DMS 273 (cell line): ENCODE results near the gene PANK2.
"Not testable (repeated sequence)": the region's sequence is repeated elsewhere in the genome, so short reads cannot be mapped to it uniquely, and the experiment has no call there.

Experiments used
- DNase-seq: peaks from one replicate; lab custom pipeline; 2025; ENCODE audit not compliant: unreplicated experiment; lab: John Stamatoyannopoulos, UW

PANK2 gene

DNA sequence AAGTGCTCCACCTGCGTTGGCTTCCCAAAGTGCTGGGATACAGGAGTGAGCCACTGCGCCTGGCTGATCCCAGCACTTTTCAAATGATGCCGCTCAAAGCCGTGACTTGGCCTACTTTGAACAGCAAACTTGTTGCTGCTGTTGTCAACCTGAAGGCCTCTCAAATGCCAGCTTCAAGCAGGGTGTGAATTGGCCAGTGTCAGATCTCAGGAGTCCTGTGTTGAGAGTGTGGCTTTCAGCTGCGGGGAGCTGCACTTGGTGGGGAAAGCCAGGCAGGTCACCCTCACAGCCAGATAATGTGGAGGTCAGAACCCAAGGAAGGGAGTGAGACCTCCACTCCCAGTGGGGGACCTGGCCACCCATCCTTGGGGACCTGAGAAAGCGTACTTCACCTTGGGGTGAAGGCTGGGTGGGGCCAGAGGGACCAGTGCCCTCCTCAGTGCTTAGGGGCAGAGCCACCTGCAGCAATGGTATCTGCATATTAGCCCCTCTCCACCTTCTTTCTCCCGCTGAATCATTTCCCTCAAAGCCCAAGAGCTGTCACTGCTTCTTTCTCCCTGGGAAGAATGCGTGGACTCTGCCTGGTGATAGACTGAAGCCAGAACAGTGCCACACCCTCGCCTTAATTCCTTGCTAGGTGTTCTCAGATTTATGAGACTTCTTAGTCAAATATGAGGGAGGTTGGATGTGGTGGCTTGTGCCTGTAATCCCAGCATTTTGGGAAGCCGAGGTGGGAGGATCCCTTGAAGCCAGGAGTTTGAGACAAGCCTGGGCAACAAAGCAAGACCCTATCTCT lies 19.1 kb upstream of the PANK2 start:
- no peak for DNase-seq

DNA sequence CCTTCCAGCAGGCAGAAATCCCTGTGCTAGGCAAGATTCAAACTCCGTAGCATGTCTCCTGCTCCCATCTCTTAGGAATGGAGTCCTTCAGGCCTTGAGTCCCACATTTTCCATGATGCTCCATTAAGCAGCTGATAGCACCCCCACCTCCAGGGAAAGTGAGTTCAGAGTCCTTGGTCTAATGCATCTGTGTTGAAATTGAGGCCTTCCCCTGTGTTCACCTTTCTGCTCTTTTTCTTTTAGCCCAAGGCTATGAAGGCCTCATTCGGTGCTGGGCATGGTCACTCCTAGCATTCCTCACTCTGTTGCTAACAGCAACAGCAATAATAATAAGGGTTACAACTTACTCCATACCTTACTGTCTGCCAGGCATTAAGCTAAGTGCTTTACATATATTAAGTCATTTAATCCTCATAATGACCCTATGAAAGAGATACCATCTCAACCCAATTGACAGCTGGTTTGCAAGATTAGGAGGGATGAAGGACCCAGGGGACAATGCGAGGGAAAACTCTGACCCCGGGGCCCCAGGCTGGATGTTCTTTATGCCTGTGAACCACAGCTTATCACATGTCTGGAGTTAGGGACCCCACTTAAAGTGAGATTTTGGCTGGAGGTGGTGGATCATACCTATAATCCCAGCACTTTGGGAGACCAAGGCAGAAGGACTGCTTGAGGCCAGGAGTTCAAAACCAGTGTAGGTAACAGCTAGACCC lies 17.5 kb upstream of the PANK2 start:
- peak; percentile 43 for DNase-seq

DNA sequence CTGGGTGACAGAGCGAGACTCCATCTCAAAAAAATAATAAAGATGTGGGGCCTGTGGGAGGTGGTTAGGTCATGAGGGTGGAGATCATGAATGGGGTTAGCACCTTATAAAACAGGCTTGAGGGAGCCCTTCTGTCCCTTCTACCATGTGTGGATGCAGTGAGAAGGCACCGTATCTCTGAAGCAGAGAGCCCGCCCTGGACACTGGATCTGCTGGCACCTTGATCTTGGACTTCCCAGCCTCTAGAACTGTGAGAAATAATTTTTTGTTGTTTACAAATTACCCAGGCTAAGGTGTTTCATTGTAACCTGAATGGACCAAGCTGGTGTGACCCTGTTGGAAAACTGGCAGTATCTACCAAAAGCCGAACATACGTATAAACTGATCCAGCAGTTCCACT lies 15.7 kb upstream of the PANK2 start:
- DNase-seq, result no peak

DNA sequence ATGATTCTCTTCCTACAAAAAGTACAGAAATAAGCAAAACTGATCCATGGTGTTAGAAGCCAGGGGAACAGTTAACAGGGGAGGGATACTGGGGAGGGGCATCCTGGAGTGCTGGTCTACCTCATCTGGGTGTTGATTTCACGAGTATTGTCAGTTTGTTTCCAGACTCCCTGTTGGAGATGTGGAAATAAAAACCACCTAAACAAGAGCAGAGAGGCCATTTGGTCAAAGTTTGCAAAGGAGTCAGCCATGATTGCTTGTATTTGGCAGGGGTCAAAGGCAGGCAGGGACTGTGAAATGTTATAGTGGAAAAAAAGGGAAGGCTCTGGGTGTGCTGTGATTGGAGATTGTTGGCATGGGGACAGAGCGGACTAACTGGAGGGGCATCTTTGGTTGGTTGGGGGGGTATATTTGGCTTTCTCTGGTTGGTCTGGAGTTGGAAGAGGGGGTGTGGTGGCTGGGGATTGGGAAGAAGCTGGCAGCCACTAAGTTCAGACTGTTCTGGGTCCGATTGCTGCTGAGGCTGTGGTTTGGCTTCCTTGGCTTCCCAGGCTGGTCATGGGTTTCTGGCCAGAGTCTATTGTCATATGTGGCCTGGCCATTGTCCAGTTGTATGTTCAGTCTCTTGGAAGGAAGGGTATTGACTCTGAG lies 14.9 kb upstream of the PANK2 start:
- DNase-seq, result peak; percentile 35

DNA sequence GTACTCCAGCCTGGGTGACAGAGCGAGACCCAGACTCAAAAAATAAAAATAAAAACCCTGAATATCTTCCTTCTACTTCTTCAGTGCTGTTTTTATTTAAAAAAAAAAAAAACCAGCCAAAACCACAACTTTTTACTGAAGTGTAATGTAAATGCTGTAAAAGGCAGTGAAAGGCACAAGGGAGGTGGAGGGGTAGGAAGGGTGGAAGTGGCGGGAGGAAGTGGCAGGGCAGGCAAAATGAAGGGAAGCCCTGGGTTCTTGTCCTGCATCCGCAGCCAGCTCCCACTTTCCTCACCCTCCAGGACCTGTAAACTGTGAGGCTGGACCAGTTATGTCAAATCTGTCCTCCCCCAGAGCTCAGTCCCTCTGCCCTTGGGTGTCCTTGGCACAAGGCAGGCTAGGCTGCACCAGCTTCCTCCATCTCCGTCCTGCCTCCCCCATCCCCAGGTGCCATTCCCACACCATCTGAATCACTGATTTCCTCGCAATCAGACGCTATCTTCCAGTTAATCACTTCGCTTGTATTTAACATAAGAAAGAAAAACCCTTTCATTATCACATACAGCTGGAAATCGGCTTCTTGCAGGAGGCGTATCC lies 13.7 kb upstream of the PANK2 start:
- no peak for DNase-seq

DNA sequence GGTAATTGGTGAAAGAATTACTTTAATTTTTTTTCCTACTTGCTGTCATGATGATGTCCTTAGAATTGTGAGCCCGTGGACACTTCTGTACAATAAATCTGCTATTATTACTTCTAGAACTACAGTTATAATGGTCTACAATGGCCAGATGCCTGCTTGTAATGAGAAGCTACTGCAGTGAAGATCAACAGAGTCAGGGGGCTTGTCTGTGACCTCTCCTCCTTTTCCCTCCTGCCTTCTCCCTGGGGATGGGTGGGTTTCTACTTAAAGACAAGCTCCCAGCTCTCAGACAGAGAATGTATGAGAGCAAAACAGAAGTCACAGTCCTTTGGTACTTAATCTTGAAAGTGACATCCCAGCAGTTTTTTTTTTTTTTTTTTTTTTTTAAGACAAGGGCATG lies 13.2 kb upstream of the PANK2 start:
- no peak for DNase-seq

DNA sequence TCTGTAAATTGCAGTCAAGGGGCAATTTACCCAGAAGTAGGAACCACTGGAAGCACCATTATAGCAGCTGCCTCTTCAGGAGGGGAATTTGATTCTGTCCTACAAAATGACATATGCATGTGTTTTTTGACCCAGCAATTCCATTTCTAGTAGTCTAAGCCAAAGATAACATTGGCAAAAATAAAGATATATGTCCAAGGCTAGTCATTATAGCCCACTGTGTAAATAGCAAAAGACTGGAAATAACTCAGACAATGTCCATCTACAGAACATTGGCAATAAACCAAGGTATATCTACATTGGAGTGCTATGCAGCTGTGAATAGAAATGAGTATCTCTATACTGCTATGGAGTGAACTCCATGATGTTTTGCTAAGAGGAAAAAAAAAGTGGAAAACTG lies 12.5 kb upstream of the PANK2 start:
- no peak for DNase-seq

DNA sequence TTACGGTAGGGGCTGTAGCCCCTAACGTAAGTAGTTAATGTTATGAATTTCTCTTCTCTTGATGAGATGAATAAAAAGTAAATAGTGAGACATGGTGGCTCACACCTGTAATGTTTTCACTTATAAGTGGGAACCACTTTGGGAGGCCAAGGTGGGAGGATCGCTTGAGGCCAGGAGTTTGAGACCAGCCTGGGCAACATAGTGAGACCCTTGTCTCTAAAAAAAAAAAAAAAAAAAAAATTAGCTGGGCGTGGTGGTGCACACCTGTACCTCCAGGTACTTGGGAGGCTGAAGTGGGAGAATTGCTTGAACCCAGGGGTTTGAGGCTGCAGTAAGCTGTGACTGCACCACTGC lies 10.3 kb upstream of the PANK2 start:
- not testable (repeated sequence) for DNase-seq

DNA sequence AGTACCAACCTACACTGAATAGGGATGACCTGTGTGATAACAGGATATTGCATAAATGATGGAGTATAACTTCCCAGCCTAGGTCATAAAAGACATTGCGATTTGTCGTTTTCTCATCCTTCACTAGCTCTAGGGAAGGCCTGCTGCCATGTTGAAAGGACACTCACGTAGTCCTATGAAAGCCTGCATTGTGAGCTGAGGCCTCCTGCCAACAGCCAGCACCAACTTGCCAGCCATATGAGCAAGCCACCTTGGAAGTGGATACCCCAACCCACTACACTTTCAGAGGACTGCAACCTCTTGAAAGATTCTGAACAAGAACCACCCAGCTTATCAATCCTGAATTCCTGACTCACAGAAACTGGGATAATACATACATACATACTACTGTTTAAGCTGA lies 3.5 kb upstream of the PANK2 start:
- DNase-seq, result no peak

DNA sequence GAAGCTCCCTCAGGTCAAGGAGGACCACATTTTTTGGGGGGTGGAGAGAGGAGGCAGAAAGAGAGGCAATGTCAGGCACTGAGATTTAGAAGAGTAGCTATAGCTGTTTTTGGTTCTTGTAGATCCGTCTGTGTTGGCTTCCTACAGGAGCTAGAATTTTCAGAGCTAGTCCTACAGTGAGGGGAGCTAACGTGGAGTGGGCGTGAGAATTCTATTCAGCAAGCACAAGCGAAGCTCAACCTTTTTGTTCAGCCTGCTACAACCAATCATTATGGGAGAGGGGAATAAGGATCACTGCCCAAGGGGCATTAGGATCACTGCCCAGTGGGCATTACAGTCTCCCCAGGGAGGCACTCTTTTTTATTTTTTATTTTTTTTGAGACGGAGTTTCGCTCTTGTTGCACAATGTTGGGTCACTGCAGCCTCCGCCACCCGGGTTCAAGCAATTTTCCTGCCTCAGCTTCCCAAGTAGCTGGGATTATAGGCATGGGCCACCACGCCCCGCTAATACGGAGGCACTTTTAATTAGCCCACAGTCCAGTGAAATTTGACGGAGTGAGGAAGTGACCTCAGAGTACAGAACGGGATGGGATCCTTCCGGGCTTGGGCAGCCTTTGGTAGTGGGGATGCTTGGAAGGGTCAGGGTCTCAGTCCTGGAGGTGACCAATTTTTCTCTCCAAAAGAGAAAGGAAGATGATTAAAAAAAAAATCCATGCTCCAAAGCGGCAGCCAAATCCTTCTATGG lies 1.1 kb upstream of the PANK2 start:
- DNase-seq, result peak; percentile 46

DNA sequence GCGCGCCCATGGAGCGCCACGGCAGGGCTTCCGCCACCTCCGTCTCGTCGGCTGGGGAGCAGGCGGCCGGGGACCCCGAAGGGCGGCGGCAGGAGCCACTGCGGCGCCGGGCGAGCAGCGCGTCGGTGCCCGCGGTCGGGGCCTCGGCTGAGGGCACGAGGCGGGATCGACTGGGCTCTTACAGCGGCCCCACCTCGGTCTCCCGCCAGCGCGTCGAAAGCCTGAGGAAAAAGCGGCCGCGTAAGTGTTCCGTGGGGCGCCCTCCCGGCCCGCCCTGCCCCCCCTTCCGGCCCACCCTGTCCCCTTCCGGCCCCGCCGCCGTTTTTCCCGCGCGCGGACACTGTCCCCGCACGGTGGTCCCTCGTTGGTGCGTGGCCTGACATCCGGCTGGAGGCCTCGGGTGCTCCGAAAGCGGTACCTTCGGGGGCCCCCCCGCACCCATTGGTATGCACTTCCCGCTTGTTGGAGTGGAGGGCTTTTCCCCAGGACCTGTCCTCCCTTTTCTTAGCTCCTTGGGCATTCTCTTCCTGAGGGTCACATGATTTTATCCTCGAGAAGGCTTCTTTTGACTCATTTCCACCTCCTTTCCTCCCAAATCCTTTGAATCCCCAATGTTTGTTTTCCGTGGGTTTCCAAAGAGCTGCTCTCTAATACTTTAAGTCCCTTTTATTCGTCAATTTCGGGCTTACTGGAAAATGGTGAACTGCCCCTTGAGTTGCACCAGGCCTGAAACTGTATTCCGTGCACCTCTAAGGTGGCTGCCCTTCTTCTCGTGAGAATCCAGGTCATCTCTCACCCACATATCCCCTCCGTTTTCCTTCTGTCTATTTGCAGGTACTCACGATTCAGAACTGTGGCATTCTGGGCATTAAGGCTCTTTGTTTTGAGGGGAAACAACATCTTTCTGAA lies 556 bp downstream of the PANK2 start:
- peak; percentile 60 for DNase-seq

DNA sequence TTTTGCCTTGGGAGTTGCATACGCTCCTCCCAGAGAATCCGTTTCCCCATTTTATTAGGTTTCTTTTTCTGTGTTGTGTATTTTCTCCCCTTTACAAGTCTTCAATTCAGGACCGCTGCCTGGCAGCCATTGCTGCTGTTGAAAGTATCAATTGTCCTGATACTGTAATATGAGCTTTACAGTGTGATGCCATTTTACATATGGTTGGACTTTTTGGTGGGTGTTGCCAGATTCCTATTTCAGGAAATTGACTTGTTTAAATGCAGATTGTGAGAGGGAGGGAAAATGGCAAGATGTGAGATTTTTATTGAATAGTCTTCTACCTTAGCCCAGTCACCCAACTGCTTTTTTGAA lies 1.2 kb downstream of the PANK2 start:
- peak; percentile 75 for DNase-seq

DNA sequence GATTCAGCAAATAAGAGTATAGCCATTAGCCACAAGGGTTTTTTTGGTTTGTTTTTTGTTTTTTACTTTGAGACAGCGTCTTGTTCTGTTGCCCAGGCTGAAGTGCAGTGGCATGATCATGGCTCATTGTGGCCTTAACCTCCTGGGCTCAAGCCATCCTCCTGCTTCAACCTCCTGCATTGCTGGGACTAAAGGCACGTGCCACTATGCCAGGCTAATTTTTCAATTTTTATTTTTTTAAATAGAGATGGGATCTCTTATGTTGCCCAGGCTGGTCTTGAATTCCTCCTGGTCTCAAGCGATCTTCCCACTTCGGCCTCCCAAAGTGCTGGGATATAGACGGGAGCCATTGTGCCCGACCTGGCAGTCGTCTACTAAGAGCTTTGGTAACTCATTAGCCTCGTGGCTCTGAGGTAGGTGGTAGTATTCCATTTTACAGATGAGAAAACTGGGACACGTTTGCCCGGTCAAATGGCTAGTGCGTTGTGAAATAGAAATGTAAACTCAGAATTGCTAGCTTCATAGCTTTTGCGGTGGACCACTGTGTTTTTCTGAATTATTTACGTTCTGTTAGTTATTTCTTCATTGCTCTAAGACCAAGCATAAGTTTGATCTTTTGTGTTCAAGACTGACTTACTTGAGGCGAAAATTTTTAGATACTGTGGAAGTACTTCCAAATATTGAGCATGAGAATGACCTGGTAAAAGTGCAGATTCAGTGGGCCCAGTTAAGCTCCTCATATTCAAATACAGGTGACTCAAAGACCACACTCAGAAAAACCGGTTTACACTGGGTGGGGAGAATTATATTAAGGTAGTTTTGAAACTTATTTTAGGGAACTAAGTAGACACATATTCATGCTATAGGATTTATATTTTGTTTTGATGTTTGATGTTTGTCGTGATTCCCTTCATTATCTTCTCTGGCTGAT lies 2.1 kb downstream of the PANK2 start:
- DNase-seq, result no peak

DNA sequence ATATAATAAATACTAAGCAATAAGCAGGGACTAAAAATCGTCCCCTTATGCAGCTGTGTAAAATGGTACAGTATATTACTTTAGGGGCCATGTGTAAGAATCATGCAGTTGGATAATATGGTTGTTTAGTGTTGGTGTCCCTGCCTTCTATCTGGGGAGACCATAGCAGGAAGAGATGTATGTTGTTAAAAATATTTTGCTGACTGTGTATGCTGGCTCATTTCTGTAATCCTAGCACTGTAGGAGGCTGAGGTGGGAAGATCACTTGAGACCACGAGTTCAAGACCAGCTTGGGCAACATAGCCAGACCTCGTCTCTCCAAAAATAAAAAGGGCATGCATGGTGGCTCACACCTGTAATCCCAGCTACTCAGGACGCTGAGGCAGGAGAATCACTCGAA lies 5.6 kb downstream of the PANK2 start:
- DNase-seq, result no peak

DNA sequence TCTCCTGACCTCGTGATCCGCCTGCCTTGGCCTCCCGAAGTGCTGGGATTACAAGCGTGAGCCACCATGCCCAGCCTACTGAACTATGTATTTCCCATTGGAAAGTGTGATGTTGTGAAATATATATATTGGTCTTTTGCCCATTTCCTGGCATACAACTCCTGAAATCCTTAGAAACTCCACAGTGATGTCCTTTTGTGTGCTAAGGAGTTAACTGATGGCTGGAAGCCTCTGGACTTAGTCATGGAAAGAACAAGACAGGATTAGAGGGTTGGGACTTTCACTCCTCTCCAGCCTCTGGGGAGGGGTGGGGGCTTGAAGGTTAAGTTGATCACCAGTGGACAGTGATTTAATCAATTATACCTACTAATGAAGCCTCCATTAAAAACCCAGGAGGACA lies 7.1 kb downstream of the PANK2 start:
- no peak for DNase-seq

DNA sequence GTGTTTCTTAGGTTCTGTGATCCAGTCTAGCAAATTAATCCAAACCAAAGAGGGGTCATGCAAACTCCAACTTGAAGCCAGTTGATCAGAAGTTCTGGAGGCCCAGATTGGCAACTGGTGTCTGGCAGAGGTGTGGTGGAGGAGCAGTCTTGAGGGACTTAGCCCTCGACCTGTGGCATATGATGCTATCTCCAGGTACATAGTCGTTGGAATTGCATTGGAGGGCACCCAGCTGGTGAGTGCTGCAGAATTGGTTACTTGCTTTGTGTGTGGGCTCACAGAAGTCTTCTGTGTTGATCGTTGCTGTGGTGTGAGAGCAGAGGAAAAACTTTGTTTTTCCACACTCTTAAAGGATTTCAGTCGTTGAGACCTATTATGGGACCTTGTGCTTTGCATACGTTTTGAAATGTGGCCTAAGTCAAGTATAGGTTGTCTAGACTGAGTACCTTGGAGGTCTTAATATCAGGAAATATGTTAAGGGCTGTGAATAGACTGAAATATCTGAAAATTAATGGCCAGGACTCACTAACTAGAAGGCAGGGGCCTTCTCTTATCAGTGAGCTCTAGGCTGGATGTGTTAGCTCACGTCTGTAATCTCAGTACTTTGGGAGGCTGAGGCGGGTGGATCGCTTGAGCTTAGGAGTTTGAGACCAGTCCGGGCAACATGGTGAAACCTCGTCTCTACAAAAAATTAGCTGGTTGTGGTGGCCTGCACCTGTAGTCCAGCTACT lies 7.8 kb downstream of the PANK2 start:
- DNase-seq, result no peak

DNA sequence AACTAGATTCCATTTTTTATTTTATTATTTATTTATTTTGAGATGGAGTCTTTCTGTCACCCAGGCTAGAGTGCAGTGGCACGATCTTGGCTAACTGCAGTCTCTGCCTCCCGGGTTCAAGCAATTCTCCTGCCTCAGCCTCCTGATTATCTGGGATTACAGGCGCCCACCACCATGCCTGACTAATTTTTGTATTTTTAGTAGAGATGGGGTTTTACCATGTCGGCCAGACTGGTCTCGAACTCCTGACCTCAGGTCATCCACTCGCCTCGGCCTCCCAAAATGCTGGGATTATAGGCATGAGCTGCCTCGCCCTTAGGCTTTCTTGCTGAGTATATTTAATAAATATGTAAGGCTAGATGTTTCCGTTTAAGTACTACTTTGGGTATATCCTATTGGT lies 9.0 kb downstream of the PANK2 start:
- DNase-seq, result not testable (repeated sequence)

DNA sequence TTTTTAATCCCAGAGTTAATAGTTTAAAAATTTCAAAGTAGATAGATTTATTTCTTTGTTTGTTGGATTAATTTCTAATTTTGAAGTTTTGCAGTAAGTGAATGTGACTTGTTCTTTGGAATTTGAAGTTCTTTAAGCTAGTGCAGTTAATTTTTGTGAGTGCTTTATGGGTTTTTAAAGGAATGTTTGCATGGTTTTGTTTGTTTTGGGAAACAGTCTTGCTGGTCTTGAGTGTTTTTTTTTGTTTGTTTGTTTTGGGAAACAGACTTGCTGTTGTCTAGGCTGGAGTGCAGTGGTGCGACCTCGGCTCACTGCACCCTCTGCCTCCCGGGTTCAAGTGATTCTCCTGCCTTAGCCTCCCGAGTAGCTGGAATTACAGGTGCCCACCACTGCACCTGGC lies 9.5 kb downstream of the PANK2 start:
- no peak for DNase-seq
